ENCODE measurements around the gene ACVR1C. TPM values are rescaled to one million over a fixed set of nuclear protein-coding genes. Genes with fewer than 3 reads are reported as not detected.

ACVR1C gene
- total and polyA plus RNA-seq, 2 donors (not counting 1 experiment from before 2014, with no cell fraction given) = 0.24 to 0.52 TPM

- ATAC-seq (ENCODE audit: low read depth) = no peak
- Histone ChIP-seq H3K9me3 (ENCODE audit: control extremely low read depth in 1 of 3, control insufficient read depth in 2 of 3, insufficient read depth in 1 of 3, low read length in 2 of 3) (peaks cover 0 to 2% (median 0%) of the 10 kb centered on the region in 3 donors), H3K4me1 (ENCODE audit: control insufficient read depth in 2 of 2, insufficient read depth in 2 of 2, low read length in 2 of 2) (no peaks in the 10 kb centered on the region), H3K79me2 (ENCODE audit: control insufficient read depth, insufficient read depth, low read length) (no peaks in the 10 kb centered on the region), H3K9ac (ENCODE audit: low read length) (no peak overlapping the region), H3K4me3 (ENCODE audit: control extremely low read depth in 1 of 5, extremely low read depth in 1 of 5, insufficient read depth in 1 of 5, low read depth in 2 of 5, low read length in 4 of 5) (no peak overlapping the region), H3K4me2 (replicated peaks; ENCODE audit: low read depth, low read length, poor library complexity, severe bottlenecking) (no peak overlapping the region), H4K20me1 (ENCODE audit: control insufficient read depth, insufficient read depth, low read length, poor library complexity, severe bottlenecking) (no peaks in the 10 kb centered on the region), H2AFZ (ENCODE audit: insufficient read depth, low read depth, low read length, poor library complexity, severe bottlenecking) (no peak overlapping the region), H3K36me3 (replicated peaks in 1 of 2; ENCODE audit: control extremely low read depth in 1 of 2, control insufficient read depth in 1 of 2, extremely low read depth in 1 of 2, insufficient read depth in 2 of 2, low read length in 1 of 2) (no peaks in the 10 kb centered on the region), H3K27me3 (replicated peaks in 1 of 4; ENCODE audit: control extremely low read depth in 1 of 4, control insufficient read depth in 3 of 4, insufficient read depth in 4 of 4, low read length in 3 of 4) (no peaks in the 10 kb centered on the region), H3K27ac (ENCODE audit: low read length in 2 of 2) (no peak overlapping the region)
- ChIA-PET CTCF (no interaction called here), POLR2A (no interaction called here)
- Mint-ChIP-seq H3K4me1 (no peaks in the 10 kb centered on the region), H3K4me3 (no peak overlapping the region), H3K27ac (no peak overlapping the region), H3K9me3 (ENCODE audit: insufficient read depth) (peaks cover 6% of the 10 kb centered on the region), H3K27me3 (no peaks in the 10 kb centered on the region)
- WGBS (ENCODE audit: insufficient coverage) = no CpG with 5 or more reads among the region's 4 CpGs
- no peak for TF ChIP-seq CTCF (IDR thresholded peaks at IDR 0.05)
- no peak for TF ChIP-seq EZH2 (IDR thresholded peaks at IDR 0.05; ENCODE audit: borderline replicate concordance, insufficient read depth, low read depth, low read length, poor library complexity, severe bottlenecking)
- intact Hi-C loops (cut with micrococcal nuclease) = no loop called here
- DNase-seq = no peak
Measured at GRCh38 chr2:157661776-157662175, 33.1 kb upstream of the ACVR1C start.

GRCh38 chr2:157657858-157658257 lies 29.2 kb upstream of the ACVR1C start:
- no peaks in the 10 kb centered on the region for H3K27me3 ChIP-seq (replicated peaks in 1 of 4; ENCODE audit: control extremely low read depth in 1 of 4, control insufficient read depth in 3 of 4, insufficient read depth in 4 of 4, low read length in 3 of 4)
- no peak overlapping the region for H3K9ac ChIP-seq (ENCODE audit: low read length)
- H4K20me1 ChIP-seq (ENCODE audit: control insufficient read depth, insufficient read depth, low read length, poor library complexity, severe bottlenecking) = no peaks in the 10 kb centered on the region
- H3K4me1 Mint-ChIP-seq = no peaks in the 10 kb centered on the region
- no CpG with 5 or more reads among the region's 1 CpG for WGBS (ENCODE audit: insufficient coverage)
- no peaks in the 10 kb centered on the region for H3K4me1 ChIP-seq (ENCODE audit: control insufficient read depth in 2 of 2, insufficient read depth in 2 of 2, low read length in 2 of 2)
- no peak overlapping the region for H3K27ac Mint-ChIP-seq
- ChIA-PET POLR2A (no interaction called here), CTCF (no interaction called here)
- no peaks in the 10 kb centered on the region for H3K9me3 Mint-ChIP-seq (ENCODE audit: insufficient read depth)
- no peak for ATAC-seq (ENCODE audit: low read depth)
- H2AFZ ChIP-seq (ENCODE audit: insufficient read depth, low read depth, low read length, poor library complexity, severe bottlenecking) = no peak overlapping the region
- no peak overlapping the region for H3K4me3 Mint-ChIP-seq
- H3K4me2 ChIP-seq (replicated peaks; ENCODE audit: low read depth, low read length, poor library complexity, severe bottlenecking) = no peak overlapping the region
- DNase-seq = no peak
- H3K36me3 ChIP-seq (replicated peaks in 1 of 2; ENCODE audit: control extremely low read depth in 1 of 2, control insufficient read depth in 1 of 2, extremely low read depth in 1 of 2, insufficient read depth in 2 of 2, low read length in 1 of 2) = no peaks in the 10 kb centered on the region
- no peak overlapping the region for H3K27ac ChIP-seq (ENCODE audit: low read length in 2 of 2)
- peaks cover 10% of the 10 kb centered on the region for H3K27me3 Mint-ChIP-seq
- H3K9me3 ChIP-seq (ENCODE audit: control extremely low read depth in 1 of 3, control insufficient read depth in 2 of 3, insufficient read depth in 1 of 3, low read length in 2 of 3) = no peaks in the 10 kb centered on the region
- TF ChIP-seq CTCF (IDR thresholded peaks at IDR 0.05) (no peak), EZH2 (IDR thresholded peaks at IDR 0.05; ENCODE audit: borderline replicate concordance, insufficient read depth, low read depth, low read length, poor library complexity, severe bottlenecking) (no peak)
- H3K79me2 ChIP-seq (ENCODE audit: control insufficient read depth, insufficient read depth, low read length) = no peaks in the 10 kb centered on the region
- intact Hi-C loops (cut with micrococcal nuclease) = no loop called here
- H3K4me3 ChIP-seq (ENCODE audit: control extremely low read depth in 1 of 5, extremely low read depth in 1 of 5, insufficient read depth in 1 of 5, low read depth in 2 of 5, low read length in 4 of 5) = no peak overlapping the region
